AG04450 (cell line): Measurements from ENCODE around the gene OTUD1. TPM values are rescaled to one million over a fixed set of nuclear protein-coding genes. Genes with fewer than 3 reads are reported as not detected.

ENCODE experiments used
- CTCF ChIA-PET: fragments of 300-600, 350-600 bp; formaldehyde crosslinking; extraction: SDS; loops from one replicate; lab custom pipeline; 2022; ENCODE audit warnings: antibody characterized with exemption, inconsistent platforms; lab: Charles Lee
- POLR2A ChIA-PET: fragments of 350-600 bp; formaldehyde crosslinking; extraction: SDS; loops from one replicate; lab custom pipeline; 2021; ENCODE audit warnings: antibody characterized with exemption, inconsistent platforms; lab: Yijun Ruan, JAX
- DNase-seq: peaks from one replicate; pipeline ENCODE4 v3.0.0-alpha.2; 2011; ENCODE audit warnings: low read depth, low spot score
- H3K27ac ChIP-seq: one replicate; pipeline ENCODE4 v1.5.1; 2012; ENCODE audit warnings: low read depth, low read length, control low read depth
- H3K27me3 ChIP-seq: one replicate; pipeline ENCODE4 v1.6.0; 2012; ENCODE audit warnings: low read length; ENCODE audit not compliant: control insufficient read depth, insufficient read depth
- H3K4me3 ChIP-seq: 2 replicates; pipeline ENCODE4 v1.5.1; 2011; ENCODE audit warnings: mild to moderate bottlenecking, low read depth, low read length, control low read depth
- H3K9me3 ChIP-seq: 2 replicates; pipeline ENCODE4 v1.5.1; 2012; ENCODE audit warnings: low read length; ENCODE audit not compliant: control insufficient read depth, insufficient read depth
- CTCF ChIP-seq: IDR thresholded peaks from 2 replicates; pipeline ENCODE4 v1.5.1; 2011; ENCODE audit warnings: low read depth, low read length, control low read depth, inconsistent platforms
- polyA plus RNA-seq: library from polyadenylated mRNA; depleted of rRNA; stranded (reverse); fragments of >200 nt; gene quantifications from 2 replicates; pipeline ENCODE4 v1.2.3, GENCODE V29; 2011

Gene OTUD1
- polyA plus RNA-seq, 1 experiment = 1.5 TPM

DNA sequence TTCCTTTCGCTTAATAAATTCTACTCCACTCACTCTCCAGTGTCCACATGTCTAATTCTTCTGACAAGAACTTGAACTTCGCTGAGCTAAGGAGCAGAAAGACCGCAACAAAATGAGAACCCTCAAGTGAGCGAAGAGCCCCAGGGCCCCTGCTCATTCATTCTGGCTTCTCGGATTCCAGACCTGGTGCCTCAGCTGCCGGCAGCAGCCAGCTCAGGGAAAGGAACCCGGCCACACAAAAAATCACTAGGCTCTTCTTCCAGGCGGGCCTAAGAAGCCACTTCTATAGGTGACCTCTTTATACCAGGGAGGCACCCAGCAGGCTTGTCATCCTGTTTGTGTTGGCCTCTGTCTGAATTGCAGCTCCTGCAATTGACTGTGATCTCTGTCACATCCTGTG, 33.3 kb downstream of the OTUD1 start:
- POLR2A ChIA-PET = no interaction called here
- Histone ChIP-seq H3K9me3 (no peaks in the 10 kb centered on the region), H3K4me3 (no peak overlapping the region), H3K27me3 (no peaks in the 10 kb centered on the region), H3K27ac (no peak overlapping the region)
- CTCF ChIA-PET = no interaction called here
- TF ChIP-seq CTCF = no peak
- DNase-seq = no peak

- no peak overlapping the region for H3K4me3 ChIP-seq
- TF ChIP-seq CTCF = no peak
- CTCF ChIA-PET = no interaction called here
- no peak for DNase-seq
- H3K27ac ChIP-seq = no peak overlapping the region
- POLR2A ChIA-PET = no interaction called here
- H3K9me3 ChIP-seq = no peaks in the 10 kb centered on the region
- no peaks in the 10 kb centered on the region for H3K27me3 ChIP-seq
These were observed 35.2 kb downstream of the OTUD1 start for GRCh38 chr10:23474081-23474480.

GRCh38 chr10:23474626-23475025, 35.8 kb downstream of the OTUD1 start:
- H3K9me3 ChIP-seq = no peaks in the 10 kb centered on the region
- no peak for DNase-seq
- H3K27ac ChIP-seq = no peak overlapping the region
- ChIA-PET CTCF (no interaction called here), POLR2A (no interaction called here)
- H3K27me3 ChIP-seq = no peaks in the 10 kb centered on the region
- H3K4me3 ChIP-seq = no peak overlapping the region
- no peak for TF ChIP-seq CTCF

DNA sequence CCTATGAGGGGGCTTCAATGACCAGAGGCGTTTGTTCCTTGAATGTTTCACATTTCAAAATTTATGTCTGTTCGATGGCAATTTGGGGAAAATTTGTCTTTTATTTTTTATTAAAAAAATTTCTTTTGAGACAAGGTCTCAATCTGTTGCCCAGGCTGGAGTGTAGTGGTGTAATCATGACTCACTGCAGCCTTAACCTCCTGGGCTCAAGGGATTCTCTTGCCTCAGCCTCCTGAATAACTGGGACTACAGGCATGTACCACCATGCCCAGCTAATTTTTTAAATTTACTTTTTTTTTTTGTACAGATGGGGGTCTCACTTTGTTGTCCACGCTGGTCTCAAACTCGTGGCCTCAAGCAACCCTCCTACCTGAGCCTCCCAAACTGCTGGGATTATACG, 39.7 kb downstream of the OTUD1 start:
- no peak for DNase-seq
- CTCF ChIA-PET = no interaction called here
- TF ChIP-seq CTCF = no peak
- H3K9me3 ChIP-seq = no peaks in the 10 kb centered on the region
- POLR2A ChIA-PET = no interaction called here
- H3K27me3 ChIP-seq = no peaks in the 10 kb centered on the region
- no peak overlapping the region for H3K27ac ChIP-seq
- no peak overlapping the region for H3K4me3 ChIP-seq

GRCh38 chr10:23479798-23480473, 41.1 kb downstream of the OTUD1 start:
- no peaks in the 10 kb centered on the region for H3K27me3 ChIP-seq
- H3K27ac ChIP-seq = no peak overlapping the region
- DNase-seq = no peak
- no peak overlapping the region for H3K4me3 ChIP-seq
- no peaks in the 10 kb centered on the region for H3K9me3 ChIP-seq
- no peak for TF ChIP-seq CTCF
- CTCF ChIA-PET = no interaction called here
- POLR2A ChIA-PET = no interaction called here
